Measurements from ENCODE around the gene TRABD2B. TPM values are rescaled to one million over a fixed set of nuclear protein-coding genes. Genes with fewer than 3 reads are reported as not detected.

TRABD2B gene
- total RNA-seq, 4 donors from 2014 or later: 0.16 to 1.5 (median 0.55) TPM

GRCh38 chr1:47992720-47993415 lies 4.3 kb downstream of the TRABD2B start:
- TF ChIP-seq CTCF (IDR thresholded peaks at IDR 0.05; ENCODE audit: low read depth): no peak

- TF ChIP-seq CTCF (IDR thresholded peaks at IDR 0.05; ENCODE audit: low read depth): no peak
Measured at GRCh38 chr1:47991673-47992072, 5.5 kb downstream of the TRABD2B start.

GRCh38 chr1:47991187-47991586 lies 6.0 kb downstream of the TRABD2B start:
- no peak for TF ChIP-seq CTCF (IDR thresholded peaks at IDR 0.05; ENCODE audit: low read depth)

GRCh38 chr1:47990286-47990685 lies 6.9 kb downstream of the TRABD2B start:
- no peak for TF ChIP-seq CTCF (IDR thresholded peaks at IDR 0.05; ENCODE audit: low read depth)

GRCh38 chr1:47987601-47988000 lies 9.6 kb downstream of the TRABD2B start:
- no peak for TF ChIP-seq CTCF (IDR thresholded peaks at IDR 0.05; ENCODE audit: low read depth)

GRCh38 chr1:47986761-47987200 lies 10.4 kb downstream of the TRABD2B start:
- no peak for TF ChIP-seq CTCF (IDR thresholded peaks at IDR 0.05; ENCODE audit: low read depth)

GRCh38 chr1:47985018-47985417 lies 12.2 kb downstream of the TRABD2B start:
- no peak for TF ChIP-seq CTCF (IDR thresholded peaks at IDR 0.05; ENCODE audit: low read depth)
